ENCODE measurements around the gene PRSS1.
A peak's percentile ranks its signal among the peaks of the same experiment; 100 is the strongest.

Gene PRSS1

DNA sequence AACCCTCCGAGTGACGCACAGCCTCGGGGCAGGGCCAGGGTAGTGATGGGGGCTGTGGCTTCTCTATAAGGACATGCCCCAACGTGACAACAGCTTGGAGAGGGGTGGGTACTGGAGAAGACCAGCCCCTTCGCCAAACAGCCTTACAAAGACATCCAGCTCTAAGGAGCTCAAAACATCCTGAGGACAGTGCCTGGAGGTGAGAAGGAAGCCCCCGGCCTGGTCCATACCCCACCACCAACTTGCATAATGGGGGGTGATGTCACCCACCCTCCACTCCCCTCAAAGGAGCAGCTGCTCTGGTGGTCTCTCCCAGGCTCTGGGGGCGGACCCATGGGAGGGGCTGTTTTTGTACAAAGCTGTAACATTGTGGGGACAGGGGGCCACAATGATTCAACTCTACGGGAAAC, 36.6 kb downstream of the PRSS1 start:
- TF ChIP-seq, protein P1, sequence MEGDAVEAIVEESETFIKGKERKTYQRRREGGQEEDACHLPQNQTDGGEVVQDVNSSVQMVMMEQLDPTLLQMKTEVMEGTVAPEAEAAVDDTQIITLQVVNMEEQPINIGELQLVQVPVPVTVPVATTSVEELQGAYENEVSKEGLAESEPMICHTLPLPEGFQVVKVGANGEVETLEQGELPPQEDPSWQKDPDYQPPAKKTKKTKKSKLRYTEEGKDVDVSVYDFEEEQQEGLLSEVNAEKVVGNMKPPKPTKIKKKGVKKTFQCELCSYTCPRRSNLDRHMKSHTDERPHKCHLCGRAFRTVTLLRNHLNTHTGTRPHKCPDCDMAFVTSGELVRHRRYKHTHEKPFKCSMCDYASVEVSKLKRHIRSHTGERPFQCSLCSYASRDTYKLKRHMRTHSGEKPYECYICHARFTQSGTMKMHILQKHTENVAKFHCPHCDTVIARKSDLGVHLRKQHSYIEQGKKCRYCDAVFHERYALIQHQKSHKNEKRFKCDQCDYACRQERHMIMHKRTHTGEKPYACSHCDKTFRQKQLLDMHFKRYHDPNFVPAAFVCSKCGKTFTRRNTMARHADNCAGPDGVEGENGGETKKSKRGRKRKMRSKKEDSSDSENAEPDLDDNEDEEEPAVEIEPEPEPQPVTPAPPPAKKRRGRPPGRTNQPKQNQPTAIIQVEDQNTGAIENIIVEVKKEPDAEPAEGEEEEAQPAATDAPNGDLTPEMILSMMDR (conservative IDR thresholded peaks at IDR 0.05; ENCODE audit: low read depth, low read length), result no peak
- Histone ChIP-seq H3K27me3 (ENCODE audit: insufficient read depth, low read depth) (no peaks in the 10 kb centered on the region), H3K9ac (no peak overlapping the region), H3K4me2 (no peak overlapping the region), H3K79me2 (ENCODE audit: insufficient read depth, low read depth) (no peaks in the 10 kb centered on the region), H3K4me1 (ENCODE audit: low read depth, poor library complexity, severe bottlenecking) (peaks cover 19% of the 10 kb centered on the region), H3K4me3 (IDR thresholded peaks at IDR 0.05; ENCODE audit: insufficient read depth, low read depth, low read length) (no peak overlapping the region), H2AFZ (ENCODE audit: low read depth) (no peak overlapping the region), H3K36me3 (ENCODE audit: insufficient read depth) (no peaks in the 10 kb centered on the region), H3K27ac (no peak overlapping the region), H4K20me1 (ENCODE audit: insufficient read depth) (no peaks in the 10 kb centered on the region)

DNA sequence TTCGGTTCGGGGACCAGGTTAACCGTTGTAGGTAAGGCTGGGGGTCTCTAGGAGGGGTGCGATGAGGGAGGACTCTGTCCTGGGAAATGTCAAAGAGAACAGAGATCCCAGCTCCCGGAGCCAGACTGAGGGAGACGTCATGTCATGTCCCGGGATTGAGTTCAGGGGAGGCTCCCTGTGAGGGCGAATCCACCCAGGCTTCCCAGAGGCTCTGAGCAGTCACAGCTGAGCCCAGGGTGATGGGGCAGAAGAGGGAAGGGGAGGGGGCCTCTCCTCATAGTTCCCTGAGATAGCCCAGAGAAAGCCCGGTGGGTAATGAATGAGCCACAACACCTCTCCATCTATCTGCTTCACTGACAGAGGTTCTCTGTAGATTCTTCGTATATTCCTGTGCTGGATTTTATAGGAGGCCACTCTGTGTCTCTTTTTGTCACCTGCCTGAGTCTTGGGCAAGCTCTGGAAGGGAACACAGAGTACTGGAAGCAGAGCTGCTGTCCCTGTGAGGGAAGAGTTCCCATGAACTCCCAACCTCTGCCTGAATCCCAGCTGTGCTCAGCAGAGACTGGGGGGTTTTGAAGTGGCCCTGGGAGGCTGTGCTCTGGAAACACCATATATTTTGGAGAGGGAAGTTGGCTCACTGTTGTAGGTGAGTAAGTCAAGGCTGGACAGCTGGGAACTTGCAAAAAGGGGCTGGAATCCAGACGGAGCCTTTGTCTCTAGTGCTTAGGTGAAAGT, 37.9 kb downstream of the PRSS1 start:
- no peak overlapping the region for H2AFZ ChIP-seq (ENCODE audit: low read depth)
- peaks cover 20% of the 10 kb centered on the region for H3K4me1 ChIP-seq (ENCODE audit: low read depth, poor library complexity, severe bottlenecking)
- no peaks in the 10 kb centered on the region for H3K27me3 ChIP-seq (ENCODE audit: insufficient read depth, low read depth)
- no peaks in the 10 kb centered on the region for H3K79me2 ChIP-seq (ENCODE audit: insufficient read depth, low read depth)
- no peaks in the 10 kb centered on the region for H3K36me3 ChIP-seq (ENCODE audit: insufficient read depth)
- H3K9ac ChIP-seq, result no peak overlapping the region
- no peak overlapping the region for H3K4me2 ChIP-seq
- TF ChIP-seq, protein P1 (conservative IDR thresholded peaks at IDR 0.05; ENCODE audit: low read depth, low read length), result no peak
- H3K4me3 ChIP-seq (IDR thresholded peaks at IDR 0.05; ENCODE audit: insufficient read depth, low read depth, low read length), result no peak overlapping the region
- no peaks in the 10 kb centered on the region for H4K20me1 ChIP-seq (ENCODE audit: insufficient read depth)
- H3K27ac ChIP-seq, result no peak overlapping the region

DNA sequence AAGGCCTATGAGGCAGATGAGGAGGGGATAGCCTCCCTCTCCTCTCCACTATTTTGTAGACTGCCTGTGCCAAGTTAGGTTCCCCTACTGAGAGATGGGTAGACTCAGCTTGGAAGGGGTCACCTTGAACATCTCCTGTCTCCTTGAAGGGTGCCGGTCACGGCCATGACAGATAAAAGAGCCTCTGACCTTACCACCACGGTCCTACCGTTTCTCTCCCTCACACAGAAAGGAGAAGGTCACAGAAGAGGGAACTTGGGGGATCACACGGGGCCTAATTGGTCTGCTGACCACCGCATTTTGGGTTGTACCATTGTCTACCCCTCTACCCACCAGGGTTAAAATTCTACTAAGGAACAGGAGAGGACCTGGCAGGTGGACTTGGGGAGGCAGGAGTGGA, 38.5 kb downstream of the PRSS1 start:
- no peaks in the 10 kb centered on the region for H4K20me1 ChIP-seq (ENCODE audit: insufficient read depth)
- H3K27ac ChIP-seq, result no peak overlapping the region
- no peaks in the 10 kb centered on the region for H3K36me3 ChIP-seq (ENCODE audit: insufficient read depth)
- H3K27me3 ChIP-seq (ENCODE audit: insufficient read depth, low read depth), result no peaks in the 10 kb centered on the region
- H3K4me1 ChIP-seq (ENCODE audit: low read depth, poor library complexity, severe bottlenecking), result peaks cover 17% of the 10 kb centered on the region
- TF ChIP-seq, protein P1 (conservative IDR thresholded peaks at IDR 0.05; ENCODE audit: low read depth, low read length), result no peak
- no peak overlapping the region for H3K4me2 ChIP-seq
- no peak overlapping the region for H3K9ac ChIP-seq
- no peak overlapping the region for H2AFZ ChIP-seq (ENCODE audit: low read depth)
- no peak overlapping the region for H3K4me3 ChIP-seq (IDR thresholded peaks at IDR 0.05; ENCODE audit: insufficient read depth, low read depth, low read length)
- H3K79me2 ChIP-seq (ENCODE audit: insufficient read depth, low read depth), result no peaks in the 10 kb centered on the region

DNA sequence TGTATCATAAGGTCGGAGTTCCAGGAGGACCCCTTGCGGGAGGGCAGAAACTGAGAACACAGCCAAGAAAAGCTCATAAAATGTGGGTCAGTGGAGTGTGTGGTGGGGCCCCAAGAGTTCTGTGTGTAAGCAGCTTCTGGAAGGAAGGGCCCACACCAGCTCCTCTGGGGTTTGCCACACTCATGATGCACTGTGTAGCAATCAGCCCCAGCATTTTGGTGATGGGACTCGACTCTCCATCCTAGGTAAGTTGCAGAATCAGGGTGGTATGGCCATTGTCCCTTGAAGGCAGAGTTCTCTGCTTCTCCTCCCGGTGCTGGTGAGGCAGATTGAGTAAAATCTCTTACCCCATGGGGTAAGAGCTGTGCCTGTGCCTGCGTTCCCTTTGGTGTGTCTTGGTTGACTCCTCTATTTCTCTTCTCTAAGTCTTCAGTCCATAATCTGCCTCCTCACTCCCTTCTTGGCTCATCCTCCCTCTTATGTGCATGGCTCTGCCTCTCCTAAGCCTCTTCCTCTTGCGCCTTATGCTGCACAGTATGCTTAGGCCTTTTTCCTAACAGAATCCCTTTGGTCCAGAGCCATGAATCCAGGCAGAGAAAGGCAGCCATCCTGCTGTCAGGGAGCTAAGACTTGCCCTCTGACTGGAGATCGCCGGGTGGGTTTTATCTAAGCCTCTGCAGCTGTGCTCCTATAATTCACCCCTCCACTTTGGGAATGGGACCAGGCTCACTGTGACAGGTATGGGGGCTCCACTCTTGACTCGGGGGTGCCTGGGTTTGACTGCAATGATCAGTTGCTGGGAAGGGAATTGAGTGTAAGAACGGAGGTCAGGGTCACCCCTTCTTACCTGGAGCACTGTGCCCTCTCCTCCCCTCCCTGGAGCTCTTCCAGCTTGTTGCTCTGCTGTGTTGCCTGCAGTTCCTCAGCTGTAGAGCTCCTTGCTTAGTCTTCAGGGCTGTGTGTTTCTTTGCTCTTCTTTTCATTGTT, 39.3 kb downstream of the PRSS1 start:
- TF ChIP-seq, protein P1 (conservative IDR thresholded peaks at IDR 0.05; ENCODE audit: low read depth, low read length), result no peak
- H3K9ac ChIP-seq, result no peak overlapping the region
- no peaks in the 10 kb centered on the region for H4K20me1 ChIP-seq (ENCODE audit: insufficient read depth)
- no peaks in the 10 kb centered on the region for H3K79me2 ChIP-seq (ENCODE audit: insufficient read depth, low read depth)
- H3K4me2 ChIP-seq, result no peak overlapping the region
- no peak overlapping the region for H3K27ac ChIP-seq
- no peak overlapping the region for H3K4me3 ChIP-seq (IDR thresholded peaks at IDR 0.05; ENCODE audit: insufficient read depth, low read depth, low read length)
- H3K27me3 ChIP-seq (ENCODE audit: insufficient read depth, low read depth), result no peaks in the 10 kb centered on the region
- H3K4me1 ChIP-seq (ENCODE audit: low read depth, poor library complexity, severe bottlenecking), result peaks cover 15% of the 10 kb centered on the region
- H2AFZ ChIP-seq (ENCODE audit: low read depth), result 0 out of 2 replicates have a peak overlapping the region, but pooled peaks have one; percentile 5
- H3K36me3 ChIP-seq (ENCODE audit: insufficient read depth), result no peaks in the 10 kb centered on the region

Measured in KMS-11 (cell line).